Choroid plexus epithelial cell (primary cell): ENCODE measurements around the gene ANO10.

Experiments used
- DNase-seq: peaks from one replicate; pipeline ENCODE4 v3.0.0-alpha.2; 2010; ENCODE audit warnings: low read depth
- H3K4me3 ChIP-seq: 2 replicates; pipeline ENCODE4 v1.5.1; 2011; ENCODE audit warnings: low read depth, mild to moderate bottlenecking, control low read depth, low read length, moderate library complexity
- TF ChIP-seq, protein P1 (sequence below): conservative IDR thresholded peaks from 2 replicates; pipeline ENCODE4 v1.5.1; 2011; ENCODE audit warnings: low read depth, mild to moderate bottlenecking, control low read depth, inconsistent platforms, low read length, moderate library complexity

Gene ANO10

GRCh38 chr3:43649365-43649968 is 27.7 kb upstream of the ANO10 start:
- no peak for DNase-seq
- H3K4me3 ChIP-seq: peak overlapping the region; percentile 21
- TF ChIP-seq, protein P1, sequence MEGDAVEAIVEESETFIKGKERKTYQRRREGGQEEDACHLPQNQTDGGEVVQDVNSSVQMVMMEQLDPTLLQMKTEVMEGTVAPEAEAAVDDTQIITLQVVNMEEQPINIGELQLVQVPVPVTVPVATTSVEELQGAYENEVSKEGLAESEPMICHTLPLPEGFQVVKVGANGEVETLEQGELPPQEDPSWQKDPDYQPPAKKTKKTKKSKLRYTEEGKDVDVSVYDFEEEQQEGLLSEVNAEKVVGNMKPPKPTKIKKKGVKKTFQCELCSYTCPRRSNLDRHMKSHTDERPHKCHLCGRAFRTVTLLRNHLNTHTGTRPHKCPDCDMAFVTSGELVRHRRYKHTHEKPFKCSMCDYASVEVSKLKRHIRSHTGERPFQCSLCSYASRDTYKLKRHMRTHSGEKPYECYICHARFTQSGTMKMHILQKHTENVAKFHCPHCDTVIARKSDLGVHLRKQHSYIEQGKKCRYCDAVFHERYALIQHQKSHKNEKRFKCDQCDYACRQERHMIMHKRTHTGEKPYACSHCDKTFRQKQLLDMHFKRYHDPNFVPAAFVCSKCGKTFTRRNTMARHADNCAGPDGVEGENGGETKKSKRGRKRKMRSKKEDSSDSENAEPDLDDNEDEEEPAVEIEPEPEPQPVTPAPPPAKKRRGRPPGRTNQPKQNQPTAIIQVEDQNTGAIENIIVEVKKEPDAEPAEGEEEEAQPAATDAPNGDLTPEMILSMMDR: no peak

DNA sequence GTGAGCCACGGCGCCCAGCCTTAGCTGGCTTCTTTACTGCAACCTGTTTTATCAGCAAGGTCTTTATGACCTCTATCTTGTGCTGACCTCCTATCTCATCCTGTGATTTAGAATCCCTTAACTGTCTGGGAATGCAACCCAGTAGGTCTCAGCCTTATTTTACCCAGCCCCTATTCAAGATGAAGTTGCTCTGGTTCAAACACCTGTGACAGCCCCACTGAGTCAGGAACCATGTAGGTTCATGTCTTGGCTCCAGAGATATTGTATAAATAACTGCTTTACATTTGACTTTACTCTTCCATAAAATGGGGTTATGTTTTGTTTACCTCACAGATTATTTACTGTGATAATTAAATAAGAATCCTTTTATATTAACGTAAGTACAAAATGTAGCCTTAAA is 27.1 kb upstream of the ANO10 start:
- TF ChIP-seq, protein P1: no peak
- no peak for DNase-seq
- no peak overlapping the region for H3K4me3 ChIP-seq

DNA sequence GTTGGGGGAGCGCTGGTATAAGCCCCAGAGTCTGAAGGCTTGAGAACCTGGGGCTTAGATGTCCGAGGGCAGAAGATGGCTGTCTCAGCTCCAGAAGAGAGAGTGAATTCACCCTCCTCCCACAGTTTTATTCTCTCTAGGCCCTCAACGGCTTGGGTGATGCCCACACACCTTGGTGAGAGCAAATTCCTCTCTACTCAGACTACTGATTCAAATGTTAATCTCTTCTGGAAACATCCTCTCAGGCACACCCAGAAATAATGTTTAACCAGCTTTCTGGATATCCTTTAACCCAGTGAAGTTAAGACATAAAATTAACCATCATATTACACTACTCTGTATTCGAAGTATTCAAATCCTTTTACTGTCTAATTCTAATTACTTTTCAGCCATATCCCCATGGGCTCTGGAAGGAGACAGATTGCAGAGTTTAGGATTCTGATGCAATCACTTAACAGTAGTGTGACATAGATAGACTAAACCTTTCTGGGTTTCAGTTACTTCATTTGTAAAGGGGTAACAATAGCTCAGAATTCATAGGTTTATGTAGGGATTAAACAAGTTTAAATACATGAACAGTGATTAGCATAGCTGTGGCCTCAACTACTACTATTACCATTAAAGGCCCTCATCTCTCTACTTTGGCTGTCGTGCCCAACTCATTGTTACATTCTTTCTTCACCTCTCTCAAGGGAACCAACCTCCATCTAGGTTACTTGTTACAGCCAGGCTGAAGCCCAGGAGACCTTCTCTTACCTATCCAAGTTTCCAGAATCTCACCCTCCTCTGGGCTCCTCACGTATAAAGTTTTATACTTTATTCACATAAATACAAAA is 25.7 kb upstream of the ANO10 start:
- TF ChIP-seq, protein P1: no peak
- H3K4me3 ChIP-seq: no peak overlapping the region
- DNase-seq: peak; percentile 6

DNA sequence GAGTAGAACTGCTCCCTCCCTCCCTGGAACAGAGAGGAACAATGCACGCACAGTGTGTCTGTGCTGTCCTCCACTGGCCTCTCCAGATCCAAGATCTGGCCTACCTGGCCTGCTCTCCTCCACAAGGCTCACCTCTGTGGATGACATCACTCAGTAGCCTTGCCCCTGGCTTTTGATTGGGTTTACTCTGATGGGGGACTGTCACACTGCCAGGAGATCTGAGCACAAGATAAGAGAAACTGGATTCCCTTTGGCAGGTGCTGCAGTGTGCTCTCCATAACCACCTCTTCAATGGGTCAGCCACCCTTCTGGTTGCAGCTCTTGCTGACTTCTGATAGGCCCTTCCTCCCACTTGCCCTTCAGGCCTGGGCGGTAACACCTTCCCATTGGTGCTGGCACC is 22.6 kb upstream of the ANO10 start:
- DNase-seq: no peak
- TF ChIP-seq, protein P1: no peak
- H3K4me3 ChIP-seq: no peak overlapping the region

- no peak overlapping the region for H3K4me3 ChIP-seq
- TF ChIP-seq, protein P1: no peak
Measured at GRCh38 chr3:43641306-43642114, 19.7 kb upstream of the ANO10 start.

DNA sequence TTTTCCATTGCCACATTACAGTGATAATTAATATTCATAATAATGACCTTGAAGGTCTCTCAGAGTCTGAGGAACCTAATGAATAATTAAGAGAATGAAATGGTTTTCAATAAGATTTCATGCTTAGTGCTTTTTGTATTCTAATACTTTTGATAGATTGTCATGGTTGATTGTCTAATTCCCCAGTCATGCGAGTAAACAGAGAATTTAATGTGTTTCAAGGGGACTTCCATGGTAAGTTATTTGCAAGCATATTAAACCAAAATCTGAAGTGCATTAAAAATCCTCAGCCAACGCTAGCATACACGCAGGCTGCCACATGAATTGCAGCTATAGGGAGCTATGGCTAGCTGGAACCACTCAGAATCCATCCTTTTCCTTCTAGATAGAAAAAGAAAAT is 18.9 kb upstream of the ANO10 start:
- TF ChIP-seq, protein P1: no peak
- no peak for DNase-seq

More at GRCh38 chr3:43641306-43642114, 19.7 kb upstream of the ANO10 start:
- peak; percentile 51 for DNase-seq

More for the DNA sequence above, 18.9 kb upstream of the ANO10 start:
- H3K4me3 ChIP-seq: no peak overlapping the region
